H9 (cell line): Measurements from ENCODE around the gene RAB40C. TPM values are rescaled to one million over a fixed set of nuclear protein-coding genes. Genes with fewer than 3 reads are reported as not detected.

ENCODE experiments used
- DNase-seq: peaks from one replicate; pipeline ENCODE4 v3.0.0-alpha.2; 2017
- H2AFZ ChIP-seq: one replicate; pipeline ENCODE4 v1.6.1; 2013; ENCODE audit warnings: mild to moderate bottlenecking, low read length, control low read depth, moderate library complexity
- H2AK5ac ChIP-seq: 2 replicates; pipeline ENCODE4 v1.6.1; 2013; ENCODE audit warnings: low read length, control low read depth, mixed read lengths; ENCODE audit not compliant: insufficient read length
- H2BK120ac ChIP-seq: one replicate; pipeline ENCODE4 v1.6.1; 2013; ENCODE audit warnings: low read depth, mild to moderate bottlenecking, low read length, control low read depth, inconsistent platforms; ENCODE audit not compliant: poor library complexity, severe bottlenecking
- H2BK12ac ChIP-seq: 2 replicates; pipeline ENCODE4 v1.6.1; 2013; ENCODE audit warnings: low read length, control low read depth, mixed read lengths, low read depth; ENCODE audit not compliant: insufficient read length
- H2BK15ac ChIP-seq: 2 replicates; pipeline ENCODE4 v1.6.1; 2013; ENCODE audit warnings: low read depth, low read length, control low read depth
- H2BK20ac ChIP-seq: one replicate; pipeline ENCODE4 v1.6.1; 2013; ENCODE audit warnings: low read depth, mild to moderate bottlenecking, low read length, control low read depth, inconsistent platforms; ENCODE audit not compliant: poor library complexity, severe bottlenecking
- H2BK5ac ChIP-seq: 2 replicates; pipeline ENCODE4 v1.6.1; 2013; ENCODE audit warnings: low read length, control low read depth, mixed read lengths; ENCODE audit not compliant: insufficient read length
- H3K14ac ChIP-seq: 2 replicates; pipeline ENCODE4 v1.6.1; 2013; ENCODE audit warnings: low read length, control low read depth; ENCODE audit not compliant: insufficient read depth
- H3K18ac ChIP-seq: 2 replicates; pipeline ENCODE4 v1.6.1; 2013; ENCODE audit warnings: low read depth, mild to moderate bottlenecking, mixed read lengths, low read length, control low read depth; ENCODE audit not compliant: insufficient read length
- H3K23ac ChIP-seq: 2 replicates; pipeline ENCODE4 v1.6.1; 2013; ENCODE audit warnings: low read length, control low read depth, mixed read lengths, low read depth; ENCODE audit not compliant: insufficient read length
- H3K23me2 ChIP-seq: 2 replicates; pipeline ENCODE4 v1.6.1; 2013; ENCODE audit warnings: low read depth, mild to moderate bottlenecking, mixed read lengths, low read length, control low read depth; ENCODE audit not compliant: insufficient read length, poor library complexity, severe bottlenecking
- H3K27ac ChIP-seq: 2 replicates; pipeline ENCODE4 v1.5.1; 2013; ENCODE audit warnings: low read length, control low read depth, mixed read lengths, low read depth; ENCODE audit not compliant: insufficient read length
- H3K27me3 ChIP-seq: 2 replicates; pipeline ENCODE4 v1.6.1; 2013; ENCODE audit warnings: low read length, control low read depth, inconsistent platforms; ENCODE audit not compliant: insufficient read depth
- H3K4ac ChIP-seq: 2 replicates; pipeline ENCODE4 v1.6.1; 2013; ENCODE audit warnings: low read depth, mild to moderate bottlenecking, control low read depth, inconsistent platforms, low read length, moderate library complexity
- H3K4me1 ChIP-seq: 2 replicates; pipeline ENCODE4 v1.6.1; 2013; ENCODE audit warnings: low read length, control low read depth, inconsistent platforms; ENCODE audit not compliant: insufficient read depth
- H3K4me2 ChIP-seq: 2 replicates; pipeline ENCODE4 v1.6.1; 2013; ENCODE audit warnings: low read length, control low read depth, mixed read lengths; ENCODE audit not compliant: insufficient read length, insufficient read depth
- H3K56ac ChIP-seq: 2 replicates; pipeline ENCODE4 v1.6.1; 2013; ENCODE audit warnings: low read depth, mild to moderate bottlenecking, mixed read lengths, low read length, control low read depth; ENCODE audit not compliant: insufficient read length
- H3K79me1 ChIP-seq: 2 replicates; pipeline ENCODE4 v1.6.1; 2013; ENCODE audit warnings: low read depth, mild to moderate bottlenecking, moderate library complexity, low read length, control low read depth, inconsistent platforms; ENCODE audit not compliant: insufficient read depth, poor library complexity, severe bottlenecking
- H3K79me2 ChIP-seq: 2 replicates; pipeline ENCODE4 v1.6.1; 2013; ENCODE audit warnings: low read length, control low read depth, inconsistent platforms; ENCODE audit not compliant: insufficient read depth
- H3K9ac ChIP-seq: 2 replicates; pipeline ENCODE4 v1.6.1; 2013; ENCODE audit warnings: low read length, control low read depth, mixed read lengths; ENCODE audit not compliant: insufficient read length; ENCODE audit errors: extremely low read depth
- H3K9me3 ChIP-seq: one replicate; pipeline ENCODE4 v1.6.1; 2013; ENCODE audit warnings: low read depth, low read length, inconsistent platforms; ENCODE audit not compliant: control insufficient read depth
- H3T11ph ChIP-seq: one replicate; pipeline ENCODE4 v1.6.1; 2013; ENCODE audit warnings: mild to moderate bottlenecking, low read length, control low read depth, inconsistent platforms
- H4K20me1 ChIP-seq: one replicate; pipeline ENCODE4 v1.6.1; 2013; ENCODE audit not compliant: control insufficient read depth, insufficient read length, insufficient read depth
- H4K5ac ChIP-seq: 2 replicates; pipeline ENCODE4 v1.6.1; 2013; ENCODE audit warnings: low read depth, mild to moderate bottlenecking, mixed read lengths, low read length, control low read depth; ENCODE audit not compliant: insufficient read length
- H4K8ac ChIP-seq: replicated peaks from 2 replicates; pipeline ENCODE4 v1.6.1; 2013; ENCODE audit warnings: low read length, control low read depth, mixed read lengths, low read depth; ENCODE audit not compliant: insufficient read length
- H4K91ac ChIP-seq: 2 replicates; pipeline ENCODE4 v1.6.1; 2013; ENCODE audit warnings: low read depth, mild to moderate bottlenecking, moderate library complexity, mixed read lengths, low read length, control low read depth; ENCODE audit not compliant: insufficient read length
- H3K27ac Mint-ChIP-seq, 3 experiments: 2 replicates in 2 of 3; 3 replicates in 1 of 3; pipeline ENCODE4 v1.8.0; 2020 to 2021; ENCODE audit warnings: mixed read lengths in 3 of 3, mild to moderate bottlenecking in 1 of 3, moderate library complexity in 1 of 3
- H3K27me3 Mint-ChIP-seq: 2 replicates; pipeline ENCODE4 v1.8.0; 2021; ENCODE audit warnings: low read depth, mild to moderate bottlenecking, moderate library complexity, mixed read lengths
- H3K36me3 Mint-ChIP-seq, 3 experiments: 2 replicates in 2 of 3; 3 replicates in 1 of 3; pipeline ENCODE4 v1.8.0; 2020 to 2021; ENCODE audit warnings: low read depth in 3 of 3, mixed read lengths in 3 of 3; ENCODE audit not compliant: insufficient read depth in 1 of 3
- H3K4me1 Mint-ChIP-seq, 2 experiments: 2 replicates each; pipeline ENCODE4 v1.8.0; 2020; ENCODE audit warnings: mixed read lengths in 2 of 2
- H3K4me3 Mint-ChIP-seq, 2 experiments: 2 replicates in 1 of 2; 3 replicates in 1 of 2; pipeline ENCODE4 v1.8.0; 2020 to 2021; ENCODE audit warnings: mild to moderate bottlenecking in 2 of 2, mixed read lengths in 2 of 2, moderate library complexity in 1 of 2
- H3K9me3 Mint-ChIP-seq, 2 experiments: 2 replicates in 1 of 2; 3 replicates in 1 of 2; pipeline ENCODE4 v1.8.0; 2020; ENCODE audit warnings: mild to moderate bottlenecking in 2 of 2, mixed read lengths in 2 of 2, moderate library complexity in 1 of 2
- WGBS: extraction: QIAGEN DNeasy Blood & Tissue Kit; methylation state at CpG from one replicate; pipeline ENCODE4 v1.1.7; 2013; ENCODE audit warnings: missing lambda C conversion rate, low lambda C conversion rate, mixed read lengths; ENCODE audit not compliant: insufficient read length; ENCODE audit errors: extremely low coverage; 5-methylcytosine and 5-hydroxymethylcytosine counted together
- total RNA-seq: library from RNA; stranded (reverse); gene quantifications from 2 replicates; pipeline ENCODE4 v1.2.1, GENCODE V29; 2021
- TF ChIP-seq, protein P1 (sequence below): fragments of 200-600 bp; sonication (generic); conservative IDR thresholded peaks from 3 replicates; pipeline ENCODE4 v1.8.0; 2021; ENCODE audit warnings: antibody characterized with exemption, mild to moderate bottlenecking

RAB40C gene
- total RNA-seq, 1 experiment from 2014 or later: 19.1 TPM

- Mint-ChIP-seq H3K9me3 (no peaks in the 10 kb centered on the region), H3K27ac (0 out of 7 replicates have a peak overlapping the region, but pooled peaks of 1 of the 3 experiments have one; percentile 32), H3K4me3 (no peak overlapping the region), H3K36me3 (peaks cover 0 to 10% (median 0%) of the 10 kb centered on the region in 3 experiments; a peak in 3 of 7 replicates), H3K4me1 (peaks cover 16 to 34% of the 10 kb centered on the region in 2 experiments), H3K27me3 (no peaks in the 10 kb centered on the region)
- Histone ChIP-seq H4K20me1 (no peaks in the 10 kb centered on the region), H3K4ac (no peak overlapping the region), H2AK5ac (no peak overlapping the region), H3K23me2 (no peaks in the 10 kb centered on the region), H2BK120ac (no peak overlapping the region), H3T11ph (no peak overlapping the region), H3K79me1 (no peaks in the 10 kb centered on the region), H3K4me1 (no peaks in the 10 kb centered on the region; the same call in 1 of the 2 replicates), H3K4me2 (no peak overlapping the region), H3K27ac (no peak overlapping the region), H2BK20ac (no peak overlapping the region), H4K91ac (no peak overlapping the region), H3K18ac (no peak overlapping the region), H3K27me3 (no peaks in the 10 kb centered on the region), H3K9me3 (no peaks in the 10 kb centered on the region), H4K8ac (no peak overlapping the region), H2BK15ac (no peak overlapping the region), H3K9ac (no peak overlapping the region), H3K23ac (no peak overlapping the region), H3K79me2 (no peaks in the 10 kb centered on the region), H3K56ac (no peak overlapping the region), H4K5ac (no peak overlapping the region), H2BK5ac (no peak overlapping the region), H2BK12ac (no peak overlapping the region), H3K14ac (no peak overlapping the region), H2AFZ (no peak overlapping the region)
- no CpG with 5 or more reads among the region's 17 CpGs for WGBS
- TF ChIP-seq, protein P1, sequence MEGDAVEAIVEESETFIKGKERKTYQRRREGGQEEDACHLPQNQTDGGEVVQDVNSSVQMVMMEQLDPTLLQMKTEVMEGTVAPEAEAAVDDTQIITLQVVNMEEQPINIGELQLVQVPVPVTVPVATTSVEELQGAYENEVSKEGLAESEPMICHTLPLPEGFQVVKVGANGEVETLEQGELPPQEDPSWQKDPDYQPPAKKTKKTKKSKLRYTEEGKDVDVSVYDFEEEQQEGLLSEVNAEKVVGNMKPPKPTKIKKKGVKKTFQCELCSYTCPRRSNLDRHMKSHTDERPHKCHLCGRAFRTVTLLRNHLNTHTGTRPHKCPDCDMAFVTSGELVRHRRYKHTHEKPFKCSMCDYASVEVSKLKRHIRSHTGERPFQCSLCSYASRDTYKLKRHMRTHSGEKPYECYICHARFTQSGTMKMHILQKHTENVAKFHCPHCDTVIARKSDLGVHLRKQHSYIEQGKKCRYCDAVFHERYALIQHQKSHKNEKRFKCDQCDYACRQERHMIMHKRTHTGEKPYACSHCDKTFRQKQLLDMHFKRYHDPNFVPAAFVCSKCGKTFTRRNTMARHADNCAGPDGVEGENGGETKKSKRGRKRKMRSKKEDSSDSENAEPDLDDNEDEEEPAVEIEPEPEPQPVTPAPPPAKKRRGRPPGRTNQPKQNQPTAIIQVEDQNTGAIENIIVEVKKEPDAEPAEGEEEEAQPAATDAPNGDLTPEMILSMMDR: no peak
- peak; percentile 43 for DNase-seq
These were observed 33.0 kb downstream of the RAB40C start for GRCh38 chr16:622920-623280.
